ENCODE data around the gene CCL23.

GRCh38 chr17:36030956-36031355 is 13.2 kb upstream of the CCL23 start:
- TF ChIP-seq CTCF (conservative IDR thresholded peaks at IDR 0.05) (no peak), EZH2 (IDR thresholded peaks at IDR 0.05; ENCODE audit: low read depth) (no peak)
